ENCODE data around the gene GTF2IRD2. TPM values are rescaled to one million over a fixed set of nuclear protein-coding genes. Genes with fewer than 3 reads are reported as not detected.
A peak's percentile ranks its signal among the peaks of the same experiment; 100 is the strongest.
"Not testable (repeated sequence)": the region's sequence is repeated elsewhere in the genome, so short reads cannot be mapped to it uniquely, and the experiment has no call there.

Gene GTF2IRD2
- 21.3 TPM for total RNA-seq
- long read RNA-seq, transcript GTF2IRD2-201 (16 exons, 3,558 nt) = major isoform, 6 of 21 reads
- long read RNA-seq, partial matches to known transcripts = 6 of 21 reads
- long read RNA-seq, other reads (novel, unspliced or antisense) = 5 of 21 reads

DNA sequence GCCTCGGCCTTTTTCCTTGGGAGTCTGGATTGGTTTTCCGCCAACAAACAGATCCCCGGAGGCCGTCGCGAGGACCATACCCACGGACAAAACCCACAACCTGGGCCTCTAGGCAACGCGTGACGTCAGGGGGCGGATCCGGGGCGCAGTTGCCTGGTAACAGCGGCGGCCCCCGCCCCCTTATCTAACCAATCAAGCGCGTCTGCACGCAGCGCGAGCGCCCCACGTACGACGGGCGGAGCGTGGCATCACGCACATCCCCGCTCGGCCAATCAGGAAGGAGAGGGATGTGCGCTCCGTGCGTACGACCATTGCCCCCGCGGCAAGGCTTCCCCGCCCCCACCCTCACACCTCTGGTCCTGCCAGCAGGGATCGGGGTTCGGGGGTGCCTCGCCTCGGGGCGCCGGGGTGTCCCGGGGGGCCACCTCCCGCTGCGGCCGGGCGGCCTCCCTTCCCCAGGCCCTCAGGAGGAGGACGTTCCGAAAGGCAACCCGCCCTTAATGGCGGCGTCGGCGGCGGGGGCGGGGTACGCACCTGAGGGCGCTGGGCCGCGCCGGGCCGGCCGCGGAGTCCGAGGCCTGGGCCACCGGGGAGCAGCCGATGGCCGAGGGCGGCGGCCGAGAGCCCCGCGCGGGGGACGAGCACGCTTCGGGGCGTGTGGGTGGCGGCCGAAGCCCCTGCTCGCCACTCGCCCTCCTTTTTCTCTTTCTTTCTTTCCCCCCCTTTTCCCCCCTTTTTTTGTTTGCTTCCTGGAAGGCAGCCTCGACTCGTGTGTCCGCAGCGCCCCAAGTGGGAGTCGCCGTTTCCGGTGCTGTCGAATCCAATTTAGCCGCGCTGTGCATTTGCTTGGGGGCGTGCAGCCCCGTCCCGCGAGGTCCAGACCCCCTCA lies at the start of gene GTF2IRD2:
Gene GTF2IRD2 (minus strand): TSS at position 773 of the 889 bp plus-strand sequence. CDS start 15,227 bp downstream, outside the sequence.
- peak; percentile 95 for ATAC-seq
- DNase-seq; intact Hi-C loops (cut with micrococcal nuclease): not testable (repeated sequence)

DNA sequence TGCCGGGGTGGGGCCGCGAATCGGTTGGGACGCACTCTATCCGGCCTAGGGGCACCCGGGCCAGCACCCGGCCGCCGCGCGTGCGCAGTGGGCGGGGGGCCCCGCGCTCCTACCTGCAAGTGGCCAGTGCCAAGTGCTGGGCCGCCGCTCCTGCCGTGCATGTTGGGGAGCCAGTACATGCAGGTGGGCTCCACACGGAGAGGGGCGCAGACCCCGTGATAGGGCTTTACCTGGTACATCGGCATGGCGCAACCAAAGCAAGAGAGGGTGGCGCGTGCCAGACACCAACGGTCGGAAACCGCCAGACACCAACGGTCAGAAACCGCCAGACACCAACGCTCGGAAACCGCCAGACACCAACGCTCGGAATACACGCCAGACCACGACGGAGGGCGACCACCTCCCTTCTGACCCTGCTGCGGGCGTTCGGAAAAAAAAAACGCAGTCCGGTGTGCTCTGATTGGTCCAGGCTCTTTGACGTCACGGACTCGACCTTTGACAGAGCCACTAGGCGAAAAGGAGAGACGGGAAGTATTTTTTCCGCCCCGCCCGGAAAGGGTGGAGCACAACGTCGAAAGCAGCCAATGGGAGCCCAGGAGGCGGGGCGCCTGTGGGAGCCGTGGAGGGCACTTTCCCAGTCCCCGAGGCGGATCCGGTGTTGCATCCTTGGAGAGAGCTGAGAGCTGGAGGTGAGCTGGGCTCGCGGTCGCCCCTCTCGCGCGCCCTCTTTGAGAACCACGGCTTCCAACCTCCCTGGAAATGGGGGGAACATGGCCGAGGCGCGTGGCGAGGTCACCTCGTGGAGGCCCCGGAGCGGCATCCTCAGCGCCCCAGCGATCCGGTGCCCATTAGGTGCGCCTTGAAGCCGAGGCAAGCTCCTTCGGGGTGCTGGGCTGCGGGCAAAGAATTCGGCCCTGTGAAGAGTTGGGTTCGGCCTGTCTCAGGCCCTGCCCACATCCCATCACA lies 39.0 kb upstream of the GTF2IRD2 start:
- peak; percentile 94 for ATAC-seq
- intact Hi-C loops (cut with micrococcal nuclease) = not testable (repeated sequence)

GRCh38 chr7:74889518-74890129 lies 38.2 kb upstream of the GTF2IRD2 start:
- intact Hi-C loops (cut with micrococcal nuclease); ATAC-seq; DNase-seq: not testable (repeated sequence)

More for the DNA sequence above, 39.0 kb upstream of the GTF2IRD2 start:
- DNase-seq = peak; percentile 93

- ATAC-seq; DNase-seq; intact Hi-C loops (cut with micrococcal nuclease): not testable (repeated sequence)
Measured at GRCh38 chr7:74885295-74885694, 33.9 kb upstream of the GTF2IRD2 start.

DNA sequence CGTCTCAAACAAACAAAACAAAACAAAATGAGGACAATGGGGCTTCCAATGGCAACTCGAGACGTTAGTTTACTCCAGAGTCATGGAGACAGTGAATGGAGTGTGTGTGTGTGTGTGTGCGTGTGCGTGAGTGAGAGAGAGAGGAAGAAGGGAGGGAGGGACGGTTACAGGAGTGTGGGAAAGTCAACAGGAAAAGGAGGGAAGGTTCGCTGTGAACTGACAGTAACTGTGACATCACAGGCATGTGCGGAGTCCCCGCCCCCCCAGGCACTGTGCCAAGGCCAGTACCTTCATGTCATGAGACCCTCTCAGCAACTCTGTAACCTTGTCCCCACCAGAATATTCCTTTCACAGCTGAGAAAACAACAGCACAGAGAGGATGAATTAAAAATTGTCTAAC lies 30.7 kb upstream of the GTF2IRD2 start:
- peak; percentile 44 for ATAC-seq
- intact Hi-C loops (cut with micrococcal nuclease); DNase-seq: not testable (repeated sequence)

GRCh38 chr7:74874748-74875512 lies 23.5 kb upstream of the GTF2IRD2 start:
- DNase-seq = peak; percentile 57
- peak; percentile 88 for ATAC-seq
- intact Hi-C loops (cut with micrococcal nuclease) = not testable (repeated sequence)

DNA sequence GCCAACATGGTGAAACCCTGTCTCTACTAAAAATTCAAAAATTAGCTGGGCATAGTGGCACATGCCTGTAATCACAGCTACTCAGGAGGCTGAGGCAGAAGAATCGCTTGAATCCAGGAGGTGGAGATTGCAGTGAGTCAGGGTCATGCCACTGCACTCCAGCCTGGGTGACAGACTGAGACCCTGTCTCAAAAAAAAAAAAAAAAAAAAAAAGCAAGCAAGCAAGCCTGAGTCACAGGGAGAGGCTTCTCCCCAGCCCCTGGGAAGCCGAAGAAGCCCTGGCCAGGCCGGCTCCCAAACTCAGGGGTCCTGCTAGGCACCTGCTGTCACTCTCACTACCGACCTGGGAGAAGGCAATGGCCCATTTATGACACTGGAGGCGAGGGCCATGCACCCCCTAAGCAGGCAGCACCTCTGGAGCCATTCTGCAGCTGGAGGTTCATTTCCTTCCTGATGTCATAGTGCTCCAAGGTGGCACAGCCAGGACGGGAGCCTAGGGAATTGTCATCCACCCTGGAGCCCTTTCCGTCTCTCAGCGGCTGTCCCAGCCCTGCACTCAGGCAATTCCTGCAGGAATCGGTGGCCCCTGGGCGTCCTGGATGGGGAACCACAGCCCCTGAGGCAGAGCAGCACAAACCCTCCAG lies 22.8 kb upstream of the GTF2IRD2 start:
- peak; percentile 40 for ATAC-seq
- intact Hi-C loops (cut with micrococcal nuclease); DNase-seq: not testable (repeated sequence)

- DNase-seq = not testable (repeated sequence)
Measured at GRCh38 chr7:74872542-74872941, 21.1 kb upstream of the GTF2IRD2 start.

GRCh38 chr7:74865777-74866176 lies 14.4 kb upstream of the GTF2IRD2 start:
- ATAC-seq; DNase-seq; intact Hi-C loops (cut with micrococcal nuclease): not testable (repeated sequence)

More at GRCh38 chr7:74872542-74872941, 21.1 kb upstream of the GTF2IRD2 start:
- ATAC-seq; intact Hi-C loops (cut with micrococcal nuclease): not testable (repeated sequence)

DNA sequence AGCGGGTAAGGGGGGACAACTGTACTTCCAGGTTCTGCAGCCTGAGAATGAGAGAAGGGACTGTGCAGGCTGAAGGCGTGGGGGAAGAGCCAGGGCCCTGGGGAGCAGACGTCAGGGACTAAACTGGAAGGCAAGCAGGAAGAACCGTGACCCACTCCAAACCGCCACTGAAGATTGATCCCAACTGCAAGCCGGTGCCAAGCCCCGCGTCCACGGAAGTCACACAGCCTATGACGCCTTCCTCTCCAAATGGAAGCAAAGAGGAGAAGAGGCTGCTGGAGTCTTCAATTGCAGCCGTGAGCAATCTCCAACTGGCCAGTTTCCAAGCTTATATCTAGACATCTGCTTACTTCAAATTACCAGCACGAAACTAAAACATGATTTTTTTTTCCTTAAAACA lies 1.6 kb downstream of the GTF2IRD2 start:
- intact Hi-C loops (cut with micrococcal nuclease); DNase-seq: not testable (repeated sequence)
- peak; percentile 62 for ATAC-seq

DNA sequence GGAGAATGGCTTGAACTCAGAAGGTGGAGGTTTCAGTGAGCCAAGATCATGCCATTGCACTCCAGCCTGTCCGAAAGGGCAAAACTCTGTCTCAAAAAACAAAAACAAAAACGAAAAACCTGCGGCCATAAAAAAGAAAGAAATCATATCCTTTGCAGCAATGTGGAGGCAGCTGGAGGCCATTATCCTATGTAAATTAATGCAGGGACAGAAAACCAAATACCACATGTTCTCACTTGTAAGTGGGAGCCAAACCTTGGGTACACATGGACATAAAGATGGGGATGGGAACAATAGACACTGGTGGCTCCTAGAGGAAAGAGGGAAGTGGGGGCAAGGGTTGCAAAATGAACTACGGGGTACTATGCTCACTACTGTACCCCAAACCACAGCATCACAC lies 21.0 kb downstream of the GTF2IRD2 start:
- ATAC-seq; DNase-seq; intact Hi-C loops (cut with micrococcal nuclease): not testable (repeated sequence)

DNA sequence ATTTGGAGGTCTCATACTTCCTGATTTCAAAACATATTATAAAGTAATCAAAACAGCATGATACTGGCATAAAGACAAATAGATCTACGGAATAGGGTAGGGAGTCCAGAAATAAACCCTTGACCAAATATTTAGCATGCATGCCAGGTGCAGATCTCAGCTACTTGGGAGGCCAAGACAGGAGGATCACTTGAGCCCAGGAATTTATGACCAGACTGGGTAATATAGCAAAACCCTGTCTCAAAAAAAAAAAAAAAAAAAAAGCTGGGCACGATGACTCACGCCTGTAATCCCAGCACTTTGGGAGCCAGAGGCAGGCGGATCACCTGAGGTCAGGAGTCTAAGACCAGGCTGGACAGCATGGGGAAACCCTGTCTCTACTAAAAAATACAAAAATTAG lies 21.4 kb downstream of the GTF2IRD2 start:
- intact Hi-C loops (cut with micrococcal nuclease); DNase-seq; ATAC-seq: not testable (repeated sequence)

- intact Hi-C loops (cut with micrococcal nuclease); DNase-seq; ATAC-seq: not testable (repeated sequence)
Measured at GRCh38 chr7:74821259-74821658, 30.1 kb downstream of the GTF2IRD2 start.

GRCh38 chr7:74820146-74820805 lies 31.1 kb downstream of the GTF2IRD2 start:
- ATAC-seq = peak; percentile 94
- DNase-seq; intact Hi-C loops (cut with micrococcal nuclease): not testable (repeated sequence)

DNA sequence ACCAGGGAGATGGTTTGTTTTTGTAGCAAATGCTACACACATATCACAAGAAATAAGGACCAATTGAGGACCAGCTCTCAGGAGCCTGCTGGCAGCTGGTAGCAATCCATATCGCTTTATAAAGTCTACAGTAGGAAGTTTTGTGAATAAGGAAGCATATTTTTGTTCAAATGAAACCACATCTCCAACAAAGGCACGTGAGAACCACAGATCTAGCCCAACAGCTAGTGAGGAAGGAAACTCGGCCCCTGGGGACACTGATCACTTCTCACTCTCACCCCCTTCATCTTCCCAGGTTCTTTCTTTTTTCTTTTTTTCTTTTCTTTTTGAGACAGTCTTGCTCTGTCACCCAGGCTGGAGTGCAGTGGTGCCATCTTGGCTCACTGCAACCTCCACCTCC lies 35.5 kb downstream of the GTF2IRD2 start:
- DNase-seq; ATAC-seq; intact Hi-C loops (cut with micrococcal nuclease): not testable (repeated sequence)

DNA sequence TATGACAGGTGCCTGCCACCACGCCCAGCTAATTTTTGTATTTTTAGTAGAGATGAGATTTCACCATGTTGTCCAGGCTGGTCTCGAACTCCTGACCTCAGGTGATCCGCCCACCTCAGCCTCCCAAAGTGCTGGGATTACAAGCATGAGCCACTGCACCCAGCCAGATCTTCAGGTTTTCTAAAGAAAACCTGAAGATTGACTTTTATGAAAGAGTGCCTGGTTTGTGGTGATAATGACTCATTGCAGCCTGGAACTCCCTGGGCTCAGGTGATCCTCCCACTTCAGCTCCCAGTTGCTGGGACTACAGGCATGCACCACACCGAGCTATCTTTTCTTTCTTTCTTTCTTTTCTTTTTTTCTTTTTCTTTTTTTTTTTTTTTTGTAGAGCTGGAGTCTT lies 52.8 kb downstream of the GTF2IRD2 start:
- DNase-seq; intact Hi-C loops (cut with micrococcal nuclease); ATAC-seq: not testable (repeated sequence)

Measured in left ventricle myocardium superior (tissue), 1 donor.